GM21576 (cell line): Measurements from ENCODE around the gene KCTD21.

ENCODE experiments used
- ATAC-seq: cut with Tn5 transposase; IDR thresholded peaks from one replicate; pipeline ENCODE4 v1.9.1; 2021; ENCODE audit warnings: mild to moderate bottlenecking, moderate library complexity; ENCODE audit not compliant: unreplicated experiment

The KCTD21 gene

GRCh38 chr11:78219493-78220217 is 31.2 kb upstream of the KCTD21 start:
- ATAC-seq: no peak

- ATAC-seq: no peak
Observed at GRCh38 chr11:78218707-78219492, 30.5 kb upstream of the KCTD21 start.

- no peak for ATAC-seq
Observed at GRCh38 chr11:78217650-78218541, 29.5 kb upstream of the KCTD21 start.

GRCh38 chr11:78216571-78217287 is 28.3 kb upstream of the KCTD21 start:
- no peak for ATAC-seq

GRCh38 chr11:78216021-78216420 is 27.6 kb upstream of the KCTD21 start:
- ATAC-seq: no peak

- no peak for ATAC-seq
Observed at GRCh38 chr11:78214331-78215194, 26.1 kb upstream of the KCTD21 start.

GRCh38 chr11:78213526-78214330 is 25.3 kb upstream of the KCTD21 start:
- no peak for ATAC-seq

- ATAC-seq: no peak
Observed at GRCh38 chr11:78212586-78213371, 24.4 kb upstream of the KCTD21 start.

- no peak for ATAC-seq
Observed at GRCh38 chr11:78211565-78211964, 23.1 kb upstream of the KCTD21 start.

GRCh38 chr11:78210000-78210608 is 21.7 kb upstream of the KCTD21 start:
- no peak for ATAC-seq

GRCh38 chr11:78209478-78209877 is 21.1 kb upstream of the KCTD21 start:
- ATAC-seq: no peak

GRCh38 chr11:78208257-78209165 is 20.1 kb upstream of the KCTD21 start:
- ATAC-seq: no peak

GRCh38 chr11:78207532-78208256 is 19.3 kb upstream of the KCTD21 start:
- no peak for ATAC-seq

GRCh38 chr11:78205691-78206090 is 17.3 kb upstream of the KCTD21 start:
- ATAC-seq: no peak

- ATAC-seq: no peak
Observed at GRCh38 chr11:78205256-78205655, 16.8 kb upstream of the KCTD21 start.

GRCh38 chr11:78203184-78203583 is 14.8 kb upstream of the KCTD21 start:
- ATAC-seq: no peak
